Testis (tissue), 2 donors: Measurements from ENCODE around the gene SLC9A9.

Source experiments
- CTCF ChIP-seq, 3 experiments: fragments of 450-650 bp in 2 of 3; fragments of 200-600 bp in 1 of 3; sonication (generic) in 1 of 3; IDR thresholded peaks; one replicate each; pipeline ENCODE4 v1.5.1; 2016 to 2019; ENCODE audit warnings: antibody characterized with exemption in 3 of 3, mild to moderate bottlenecking in 2 of 3, moderate library complexity in 1 of 3
- POLR2A ChIP-seq: fragments of 450-650 bp; IDR thresholded peaks from one replicate; pipeline ENCODE4 v1.6.1; 2017; ENCODE audit warnings: antibody characterized with exemption, mild to moderate bottlenecking, moderate library complexity

GRCh38 chr3:143578810-143579435 is 269.3 kb downstream of the SLC9A9 start:
- TF ChIP-seq CTCF (IDR thresholded peaks at IDR 0.05) (no peak), POLR2A (no peak)
